M059J (cell line): ENCODE measurements around the gene PTPRH. TPM values are rescaled to one million over a fixed set of nuclear protein-coding genes. Genes with fewer than 3 reads are reported as not detected.

Experiments used
- DNase-seq: peaks from one replicate; pipeline ENCODE4 v3.0.0-alpha.2; 2012; ENCODE audit warnings: low read depth
- total RNA-seq: library from RNA; depleted of rRNA; stranded (reverse); fragments of >200 nt; shearing (Covaris generic); gene quantifications from 2 replicates; pipeline ENCODE4 v1.2.3, GENCODE V29; 2014; rRNA removed

PTPRH gene
- 0.79 and 1.5 TPM in 2 replicates for total RNA-seq

DNA sequence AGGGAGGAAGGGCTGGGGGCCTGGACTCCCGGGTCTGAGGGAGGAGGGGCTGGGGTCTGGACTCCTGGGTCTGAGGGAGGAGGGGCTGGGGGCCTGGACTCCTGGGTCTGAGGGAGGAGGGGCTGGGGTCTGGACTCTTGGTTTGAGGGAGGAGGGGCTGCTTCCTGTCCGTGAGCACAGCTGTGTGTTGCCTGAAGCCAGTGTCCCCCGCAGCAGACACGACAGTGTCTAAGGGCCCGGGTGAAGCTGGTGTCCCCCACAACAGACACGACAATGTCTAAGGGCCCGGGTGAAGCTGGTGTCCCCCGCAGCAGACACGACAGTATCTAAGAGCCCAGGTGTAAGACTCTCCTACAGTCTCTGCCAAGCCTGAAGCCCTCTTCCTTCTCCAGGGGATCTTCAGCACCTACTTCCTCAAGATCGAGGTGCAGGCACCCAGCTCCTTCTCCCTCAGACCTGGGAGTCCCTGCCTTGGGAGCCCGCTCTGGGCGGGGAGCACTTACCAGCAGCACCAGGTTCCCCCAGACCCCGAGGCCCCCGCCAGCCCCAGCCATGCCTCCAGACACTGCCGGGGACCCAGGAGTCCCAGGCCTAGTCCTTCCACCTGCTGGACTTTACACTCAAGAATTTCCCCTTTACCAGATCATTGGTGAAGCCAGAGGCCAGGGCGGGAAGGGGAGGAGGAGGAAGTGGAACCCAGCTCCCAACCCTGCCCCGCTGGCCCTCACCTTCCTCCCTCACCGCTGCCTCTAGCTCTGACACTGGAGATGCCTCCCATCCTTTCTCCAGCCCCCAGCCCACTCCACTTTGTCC is at the start of gene PTPRH:
Gene PTPRH (minus strand): TSS at position 622 of the 813 bp plus-strand sequence. CDS start 68 bp downstream, at position 554.
- peak; percentile 25 for DNase-seq

DNA sequence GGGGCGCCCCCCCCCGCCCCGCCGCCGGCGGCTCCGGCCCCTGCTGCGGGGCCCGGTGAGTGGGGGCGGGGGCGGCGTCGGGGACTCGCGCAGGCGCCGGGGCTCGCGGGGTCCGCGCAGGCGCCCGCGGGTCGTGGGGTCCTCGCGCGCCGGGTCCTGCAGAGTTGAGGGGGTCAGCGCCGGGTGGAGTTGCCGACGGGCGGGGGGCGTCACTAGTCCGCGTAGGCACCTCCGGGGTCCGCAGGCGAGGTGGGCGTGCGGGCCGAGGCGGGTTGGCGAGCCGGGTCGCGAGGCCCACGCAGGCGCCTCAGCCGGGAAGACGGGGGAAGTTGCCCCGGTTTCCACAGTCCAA is 49.2 kb upstream of the PTPRH start:
- DNase-seq: no peak

DNA sequence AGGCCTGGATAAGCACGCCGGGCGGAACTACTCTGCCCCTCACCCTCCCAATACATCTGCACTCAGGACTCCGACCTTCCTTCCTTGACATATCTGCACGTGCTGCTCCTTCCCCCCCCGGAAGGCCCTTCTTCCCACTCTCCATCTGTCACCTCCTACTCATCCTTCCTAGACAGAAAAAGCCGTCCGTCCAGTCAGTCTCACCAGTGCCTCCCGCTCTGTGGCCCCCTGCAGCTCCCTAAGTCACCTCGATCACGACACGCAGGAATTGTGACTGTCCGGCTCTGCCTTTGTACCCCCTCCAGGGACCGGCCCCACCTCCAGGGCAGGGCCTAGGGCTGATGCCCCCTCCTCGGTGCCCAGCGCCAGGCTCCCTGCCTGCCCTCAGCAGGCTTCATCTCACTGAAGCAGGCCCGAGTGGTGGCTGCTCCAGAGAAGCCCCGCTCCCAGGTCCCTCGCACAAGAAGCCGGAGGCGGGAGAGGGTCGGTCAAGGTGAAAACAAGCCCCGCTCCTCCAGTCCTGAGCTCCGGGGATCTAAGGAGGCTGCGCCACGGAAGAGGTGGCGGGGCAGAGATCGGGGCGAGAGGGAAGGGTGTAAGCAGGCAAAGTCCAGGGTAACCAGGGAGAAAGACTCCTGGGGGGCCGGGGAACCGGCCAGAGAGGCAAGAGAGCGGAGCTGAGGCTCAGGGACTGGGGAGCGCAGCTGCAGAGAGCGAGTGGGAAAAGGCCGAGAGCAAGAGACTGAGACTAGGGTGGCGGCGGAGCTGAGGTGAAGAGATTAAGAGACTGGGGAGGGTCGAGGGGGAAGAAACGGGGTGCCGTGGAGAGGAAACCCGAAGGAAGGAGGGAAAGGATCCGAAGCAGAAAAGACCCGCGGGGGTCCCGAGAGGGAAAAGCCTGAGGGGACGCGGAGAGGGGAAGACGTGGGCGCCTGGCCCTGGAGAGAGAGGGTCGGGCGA is 48.4 kb upstream of the PTPRH start:
- DNase-seq: peak; percentile 18

DNA sequence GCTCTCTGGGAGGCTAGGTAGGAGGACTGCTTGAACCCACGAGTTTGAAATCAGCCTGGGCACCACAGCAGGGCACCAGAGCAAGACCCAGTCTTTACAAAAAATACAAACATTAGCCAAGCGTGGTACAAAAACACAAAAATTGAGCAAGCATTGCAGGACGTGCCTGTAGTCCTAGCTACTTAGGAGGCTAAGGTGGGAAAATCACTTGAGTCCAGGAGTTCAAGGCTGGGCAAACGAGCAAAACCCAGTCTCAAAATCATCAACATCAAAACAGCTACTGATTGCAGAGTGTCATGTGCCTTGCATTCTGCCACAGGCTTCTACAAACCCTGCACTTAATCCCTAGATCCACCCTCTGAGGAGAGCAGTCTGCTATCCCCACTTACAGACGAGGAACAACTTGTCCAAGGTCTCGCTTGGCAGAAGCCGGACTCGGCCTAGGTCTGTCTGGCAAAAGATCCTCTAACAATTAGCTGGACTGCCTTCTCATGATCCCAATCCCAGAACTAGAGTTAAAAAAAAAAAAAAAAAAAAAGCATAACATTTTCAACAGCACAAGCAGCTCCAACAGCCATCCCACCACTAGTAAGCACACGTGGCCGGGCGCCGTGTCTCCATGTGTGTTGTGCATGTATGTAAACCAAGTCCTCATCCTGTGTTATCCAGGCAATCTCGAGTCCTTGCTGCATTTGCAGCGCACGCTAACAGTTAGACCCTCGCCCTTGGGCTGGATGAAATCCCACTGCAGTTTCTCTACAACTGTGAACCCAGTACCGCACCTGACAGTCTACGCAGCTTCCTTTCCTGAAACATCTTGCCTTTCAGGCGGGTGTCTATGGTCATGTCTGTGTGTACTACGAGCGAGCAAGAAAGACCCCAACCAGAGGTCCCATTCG is 47.5 kb upstream of the PTPRH start:
- DNase-seq: no peak

- DNase-seq: peak; percentile 49
Measured at GRCh38 chr19:55255618-55256423, 46.5 kb upstream of the PTPRH start.

GRCh38 chr19:55254625-55254977 is 45.3 kb upstream of the PTPRH start:
- no peak for DNase-seq

- no peak for DNase-seq
Measured at GRCh38 chr19:55253842-55254624, 44.7 kb upstream of the PTPRH start.

DNA sequence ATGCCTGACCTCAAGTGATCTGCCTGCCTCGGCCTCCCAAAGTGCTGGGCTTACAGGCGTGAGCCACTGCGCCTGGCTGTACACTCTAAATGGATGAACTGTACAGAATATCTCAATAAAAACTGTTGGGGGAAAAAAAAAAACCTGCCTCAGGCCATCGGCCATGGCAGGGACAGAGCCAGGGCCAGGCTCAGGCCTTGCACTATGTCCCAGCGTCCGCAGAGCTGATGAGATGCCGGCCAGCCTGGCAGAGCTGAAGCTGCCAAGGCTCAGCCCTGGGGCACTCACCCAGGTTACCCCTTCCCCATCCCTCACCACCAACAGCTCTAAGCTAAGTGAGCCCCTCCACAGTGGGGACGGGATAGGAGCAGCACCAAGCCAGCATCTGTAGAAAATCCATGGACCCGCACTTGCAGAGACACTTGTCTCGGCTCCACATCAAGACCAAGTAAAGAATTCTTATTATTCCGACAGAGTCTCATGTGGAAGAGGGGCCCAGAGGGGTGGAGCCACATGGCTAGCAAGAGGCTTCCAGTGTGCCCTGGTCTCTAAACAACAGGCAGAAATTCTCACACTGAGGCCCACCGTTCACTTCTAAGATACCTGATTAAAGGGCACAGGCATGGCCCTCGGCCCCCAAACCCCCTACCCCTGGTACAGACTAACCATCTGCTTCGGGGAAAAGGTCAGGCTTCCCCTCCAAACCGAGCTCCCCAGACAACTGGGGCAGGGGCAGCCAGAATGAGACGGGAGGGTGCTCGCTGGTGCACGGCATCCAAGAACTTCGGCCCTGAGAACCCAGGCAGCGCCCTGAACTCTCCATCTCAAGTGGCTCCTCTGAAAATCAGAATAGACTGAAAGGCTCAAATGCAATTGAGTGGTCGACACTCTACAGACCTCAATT is 43.7 kb upstream of the PTPRH start:
- DNase-seq: no peak

DNA sequence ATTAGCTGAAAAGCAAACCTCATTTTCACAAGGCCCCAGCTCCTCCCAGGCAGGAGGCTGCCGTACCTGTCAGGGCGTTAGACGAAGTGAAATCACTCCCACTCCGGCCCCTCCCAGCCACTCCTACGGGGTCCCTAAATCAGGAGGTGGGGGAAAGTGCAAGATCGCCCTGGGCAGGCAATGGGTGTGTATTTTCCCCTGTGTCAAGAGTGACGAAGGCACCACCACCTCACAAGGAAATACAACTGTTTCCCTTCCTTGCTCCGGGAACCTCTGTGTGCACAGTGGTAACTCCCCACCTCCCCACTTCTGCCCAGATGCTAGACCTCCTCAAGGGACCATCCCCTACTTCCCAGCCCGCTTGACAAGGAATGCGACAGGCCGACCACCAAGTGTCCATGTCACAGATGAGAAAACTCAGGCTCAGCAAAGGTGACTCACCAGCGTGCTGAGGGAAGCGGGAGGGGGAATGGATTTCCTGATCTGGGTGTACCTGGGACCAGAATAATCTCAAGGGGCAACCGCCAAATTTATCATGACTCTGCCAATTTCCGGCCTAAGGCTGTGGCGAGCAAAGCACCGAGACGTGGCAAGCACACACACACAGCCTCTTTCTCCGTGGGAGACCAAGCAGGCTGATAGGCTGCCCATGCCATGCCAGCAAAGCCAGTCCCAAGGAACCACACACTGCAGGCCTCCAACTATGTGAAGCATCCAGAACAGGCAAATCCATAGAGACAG is 42.2 kb upstream of the PTPRH start:
- DNase-seq: peak; percentile 78

- DNase-seq: no peak
Measured at GRCh38 chr19:55250262-55251036, 41.1 kb upstream of the PTPRH start.

- no peak for DNase-seq
Measured at GRCh38 chr19:55249841-55250240, 40.5 kb upstream of the PTPRH start.

DNA sequence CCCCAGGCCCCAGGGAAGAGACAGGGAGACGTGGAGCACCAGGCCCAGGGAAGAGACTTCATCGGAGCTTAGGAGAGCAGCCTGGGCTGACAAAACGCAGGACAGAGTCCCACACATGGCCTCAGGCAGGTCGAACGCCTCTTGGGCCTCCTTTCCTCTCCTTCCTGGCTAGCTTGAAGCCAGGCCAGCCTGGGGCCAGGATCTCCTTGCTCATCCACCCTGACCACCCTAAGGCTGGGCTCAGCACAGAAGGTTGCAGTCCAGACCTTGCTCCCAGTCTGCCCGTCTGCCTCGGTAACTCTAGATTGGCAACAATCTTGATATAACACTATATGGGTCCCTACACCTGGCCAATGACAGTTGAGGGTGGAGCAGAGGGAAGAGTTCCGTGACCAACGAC is 39.4 kb upstream of the PTPRH start:
- no peak for DNase-seq

GRCh38 chr19:55248166-55248675 is 38.9 kb upstream of the PTPRH start:
- no peak for DNase-seq

GRCh38 chr19:55247621-55248099 is 38.4 kb upstream of the PTPRH start:
- DNase-seq: peak; percentile 62

DNA sequence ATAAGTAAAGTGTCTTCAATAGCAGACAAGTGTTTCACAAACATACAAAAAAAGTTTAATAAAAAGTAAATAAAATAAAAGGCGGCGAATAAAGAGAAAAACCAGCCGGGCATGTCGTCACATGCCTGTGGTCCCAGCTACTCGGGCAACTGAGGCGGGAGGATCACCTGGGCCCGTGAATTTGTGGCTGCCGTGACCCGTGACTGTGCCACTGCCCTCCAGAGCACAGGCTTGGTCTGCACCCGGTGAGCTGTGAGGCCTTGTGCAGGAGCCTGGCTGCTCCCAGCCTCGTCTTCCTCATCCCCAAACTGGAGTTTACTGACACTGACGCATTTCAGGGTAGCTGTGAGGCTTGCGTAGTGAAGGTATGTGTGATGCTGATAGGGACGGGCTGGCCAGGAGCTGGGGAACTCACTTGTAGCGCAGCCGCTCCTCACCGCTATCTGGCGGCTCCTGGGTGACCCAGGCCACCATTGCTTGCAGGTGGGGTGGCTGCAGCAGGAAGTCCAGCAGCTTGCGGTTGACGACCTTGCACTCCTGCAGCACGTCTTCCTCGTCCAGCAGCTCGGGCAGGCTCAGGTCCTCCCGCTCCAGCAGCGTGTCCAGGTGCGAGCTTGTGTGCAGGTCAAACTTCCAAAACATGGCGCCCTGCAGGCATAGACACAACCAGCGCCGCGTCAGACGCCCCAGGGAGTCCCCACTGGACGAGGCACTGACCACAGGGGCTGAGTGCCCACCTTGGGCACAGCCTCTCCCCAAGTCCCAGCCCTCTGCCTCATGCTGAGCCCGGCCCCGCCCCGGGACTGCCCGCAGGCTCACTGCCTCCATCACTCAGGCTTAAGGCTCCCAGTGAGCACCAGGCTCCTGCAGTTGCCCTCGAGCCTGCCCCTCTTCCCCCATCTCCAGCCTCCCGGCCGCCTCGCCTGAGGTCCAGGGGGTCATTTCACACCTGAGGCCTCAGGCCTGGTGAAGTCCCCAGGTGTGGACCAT is 37.5 kb upstream of the PTPRH start:
- no peak for DNase-seq
